GM12878 (cell line): Measurements from ENCODE around the gene TOP2B. TPM values are rescaled to one million over a fixed set of nuclear protein-coding genes. Genes with fewer than 3 reads are reported as not detected.

ENCODE experiments used
- ATAC-seq: fragments of 200-7000 bp; cut with Tn5 transposase; 3 replicates; pipeline ENCODE4 v1.9.1; 2020; ENCODE audit warnings: mild to moderate bottlenecking, moderate library complexity
- BruUV-seq: library from RNA; stranded (reverse); fragments of 400-500 nt; replicated peaks from 2 replicates; lab custom pipeline; 2021; lab: Mats Ljungman, UMichigan
- CTCF ChIA-PET: fragments of 300-600 bp; sonication (Branson Sonifier 250); formaldehyde crosslinking; extraction: SDS; loops from one replicate; lab custom pipeline; 2021; ENCODE audit warnings: inconsistent platforms; lab: Yijun Ruan, JAX
- POLR2A ChIA-PET: fragments of 350-600 bp; formaldehyde crosslinking; extraction: SDS; loops from one replicate; lab custom pipeline; 2021; ENCODE audit warnings: inconsistent platforms; lab: Charles Lee
- RAD21 ChIA-PET: fragments of 300-600 bp; sonication (Branson Sonifier 250); formaldehyde crosslinking; loops from one replicate; lab custom pipeline; 2023; ENCODE audit warnings: antibody characterized with exemption; ENCODE audit not compliant: unreplicated experiment; lab: Charles Lee
- SMC1A ChIA-PET: fragments of 300-600 bp; sonication (Branson Sonifier 250); formaldehyde crosslinking; loops from one replicate; lab custom pipeline; 2023; ENCODE audit not compliant: unreplicated experiment, uncharacterized antibody; lab: Charles Lee
- DNase-seq: peaks from one replicate; pipeline ENCODE4 v3.0.0-alpha.2; 2011; ENCODE audit warnings: low read depth, low spot score
- FAIRE-seq: peaks from 3 replicates; lab custom pipeline; 2011; peaks lifted over from hg19 to GRCh38; lab: Jason Lieb, UNC
- H2AFZ ChIP-seq: 2 replicates; pipeline ENCODE4 v1.6.0; 2011; ENCODE audit warnings: low read depth, low read length, control low read depth; ENCODE audit not compliant: control insufficient read depth
- H3K27ac ChIP-seq: 2 replicates; pipeline ENCODE4 v1.5.1; 2011; ENCODE audit warnings: control low read depth; ENCODE audit not compliant: control insufficient read depth, insufficient read depth
- H3K27me3 ChIP-seq, 2 experiments: replicated peaks in 1 of 2; 2 replicates each; pipeline versions ENCODE4 v1.6.0 to v1.6.1; 2011; ENCODE audit warnings: low read length in 1 of 2; ENCODE audit not compliant: control insufficient read depth in 2 of 2, insufficient read depth in 2 of 2
- H3K36me3 ChIP-seq, 2 experiments: 2 replicates each; pipeline ENCODE4 v1.5.1; 2011; ENCODE audit warnings: low read length in 1 of 2; ENCODE audit not compliant: control insufficient read depth in 2 of 2, insufficient read depth in 2 of 2
- H3K4me1 ChIP-seq: 2 replicates; pipeline ENCODE4 v1.6.1; 2011; ENCODE audit warnings: mild to moderate bottlenecking, low read length, moderate library complexity, mixed read lengths; ENCODE audit not compliant: control insufficient read depth, insufficient read depth
- H3K4me2 ChIP-seq: 2 replicates; pipeline ENCODE4 v1.6.0; 2011; ENCODE audit warnings: control low read depth; ENCODE audit not compliant: control insufficient read depth, insufficient read depth
- H3K4me3 ChIP-seq: fragments of 200-600 bp; sonication (generic); 2 replicates; pipeline ENCODE4 v1.5.1; 2016
- H3K79me2 ChIP-seq: 2 replicates; pipeline ENCODE4 v1.6.0; 2011; ENCODE audit warnings: low read length; ENCODE audit not compliant: control insufficient read depth, insufficient read depth
- H3K9ac ChIP-seq: 2 replicates; pipeline ENCODE4 v1.8.0; 2011; ENCODE audit warnings: low read length, control low read depth, mixed read lengths; ENCODE audit not compliant: control insufficient read depth, insufficient read depth
- H3K9me3 ChIP-seq: replicated peaks from 3 replicates; pipeline ENCODE4 v1.5.1; 2011; ENCODE audit warnings: mild to moderate bottlenecking, low read length; ENCODE audit not compliant: control insufficient read depth, insufficient read depth
- H4K20me1 ChIP-seq: 2 replicates; pipeline ENCODE4 v1.6.0; 2011; ENCODE audit not compliant: control insufficient read depth, insufficient read depth
- ATF2 ChIP-seq: IDR thresholded peaks from 2 replicates; pipeline ENCODE4 v1.6.1; 2012; ENCODE audit warnings: low read length, inconsistent platforms
- BHLHE40 ChIP-seq, 2 experiments: fragments of 450-650 bp in 1 of 2; IDR thresholded peaks; 2 replicates each; pipeline ENCODE4 v1.6.1; 2011 to 2017; ENCODE audit warnings: low read depth in 2 of 2, borderline replicate concordance in 1 of 2, improper control_type of control experiment in 1 of 2, low read length in 1 of 2, mild to moderate bottlenecking in 1 of 2
- RAD21 ChIP-seq: IDR thresholded peaks from 2 replicates; pipeline ENCODE4 v1.6.1; 2011; ENCODE audit warnings: mild to moderate bottlenecking, low read depth, low read length, moderate library complexity; ENCODE audit not compliant: insufficient read depth
- WGBS: methylation state at CpG from one replicate; pipeline ENCODE4 v1.1.6; 2016; ENCODE audit warnings: low lambda C conversion rate; ENCODE audit not compliant: insufficient replicate concordance, insufficient coverage; ENCODE audit errors: missing lambda C conversion rate; 5-methylcytosine and 5-hydroxymethylcytosine counted together
- in situ Hi-C: fragments of 300-500 bp; cut with MboI; formaldehyde crosslinking; loops from 9 replicates; pipeline ENCODE4 v1.14.3; 2018; ENCODE audit warnings: mixed read lengths
- intact Hi-C: fragments of 100-400 bp; cut with micrococcal nuclease; formaldehyde crosslinking; loops from one replicate; pipeline ENCODE4 v1.14.2; 2022; ENCODE audit not compliant: unreplicated experiment
- polyA plus RNA-seq, 11 experiments: library from polyadenylated mRNA; depleted of rRNA in 4 of 11; unstranded in 6 of 11; stranded (reverse) in 5 of 11; fragments of >200 nt; fragmentation: Nextera tagmentation in 4 of 11; fragmentation: Illumina TruSeq in 1 of 11; extraction: Ambion mirVana in 4 of 11; extraction: Trizol in 1 of 11; gene quantifications; 1 replicate in 1 of 11; 2 replicates in 10 of 11; pipeline versions ENCODE4 v1.2.1 to v1.2.3, GENCODE V29; 2011 to 2016; ENCODE audit warnings: inconsistent platforms in 2 of 11, missing spikeins in 2 of 11, low read depth in 1 of 11
- total RNA-seq, 4 experiments: library from RNA; depleted of rRNA in 3 of 4; stranded (reverse); fragments of >200 nt in 3 of 4; fragmentation: Illumina TruSeq in 1 of 4; extraction: Trizol in 1 of 4; gene quantifications; 2 replicates each; pipeline versions ENCODE4 v1.2.1 to v1.2.3, GENCODE V29; 2013 to 2021

TOP2B gene
- total and polyA plus RNA-seq, 10 of the 15 experiments (the other 5 are each of a cell fraction or from before 2014, with no cell fraction given): 28.6 to 134 (median 83.4) TPM

GRCh38 chr3:25587975-25588374, 76.7 kb downstream of the TOP2B start (continued):
- no peak for TF ChIP-seq ATF2
- TF ChIP-seq BHLHE40 (IDR thresholded peaks at IDR 0.05; ENCODE audit: borderline replicate concordance in 1 of 2, low read depth in 2 of 2, low read length in 1 of 2): no peak
- TF ChIP-seq, all 136 proteins: peak for 0

- Histone ChIP-seq H3K9ac (no peak overlapping the region), H3K27me3 (no peaks in the 10 kb centered on the region; a peak in 1 of 4 replicates), H3K4me2 (no peak overlapping the region), H3K4me3 (no peak overlapping the region), H3K79me2 (no peaks in the 10 kb centered on the region), H3K9me3 (no peaks in the 10 kb centered on the region; the same call in 2 of the 3 replicates), H3K4me1 (no peaks in the 10 kb centered on the region), H4K20me1 (no peaks in the 10 kb centered on the region), H3K36me3 (no peaks in the 10 kb centered on the region), H2AFZ (no peak overlapping the region), H3K27ac (no peak overlapping the region)
- in situ Hi-C loops: no loop called here
- ATAC-seq (no peak), DNase-seq (no peak), FAIRE-seq (no peak)
- RAD21 ChIA-PET: no interaction called here
- CTCF ChIA-PET: interaction anchor here (0.7 to 2.1 kb wide), 2 partner anchors 9 to 24 kb away, joined by 3 to 6 read pairs; no protein-coding TSS in a partner anchor
- POLR2A ChIA-PET: no interaction called here
- BruUV-seq: no TSS peak
- intact Hi-C loops: no loop called here
- SMC1A ChIA-PET: interaction anchor here (0.6 to 0.9 kb wide), 2 partner anchors 11 to 17 kb away, joined by 3 read pairs; no protein-coding TSS in a partner anchor
- TF ChIP-seq RAD21: no peak
- 58% methylated on average over 5 of the region's 5 CpGs for WGBS
These were observed 77.2 kb downstream of the TOP2B start for GRCh38 chr3:25587526-25587925.
